GM12892 (cell line): ENCODE measurements around the gene DDX52.

Source experiments
- POLR2A ChIP-seq: IDR thresholded peaks from 2 replicates; pipeline ENCODE4 v1.6.1; 2011; ENCODE audit warnings: low read depth, low read length, control low read depth
- POLR2AphosphoS5 ChIP-seq: IDR thresholded peaks from 2 replicates; pipeline ENCODE4 v1.6.1; 2011; ENCODE audit warnings: low read depth, low read length, control low read depth

DNA sequence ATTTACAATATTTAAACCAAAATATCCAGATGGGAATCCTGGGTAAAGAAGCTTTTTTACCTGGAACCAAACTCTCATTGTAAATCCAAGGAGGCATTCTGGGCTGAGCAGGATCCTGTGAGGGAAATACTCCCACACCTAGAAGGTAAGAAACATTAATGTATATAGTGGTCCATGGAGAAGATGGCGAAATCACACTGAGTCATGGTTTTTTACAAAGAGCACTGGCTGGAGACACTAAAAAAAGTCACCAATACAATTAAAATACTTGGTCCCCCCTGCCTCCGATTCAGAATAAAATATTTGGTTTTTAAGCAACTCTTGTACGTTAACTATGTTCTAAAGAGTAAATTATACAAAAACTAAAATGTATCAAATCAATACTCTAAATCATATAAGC, 67.0 kb downstream of the DDX52 start:
- no peak for TF ChIP-seq POLR2AphosphoS5
- TF ChIP-seq POLR2A: no peak
